DMS114 treated with DMSO at 0.1 percent for 48 hours (cell line): Measurements from ENCODE around the gene PHACTR2.
"Not testable (repeated sequence)": the region's sequence is repeated elsewhere in the genome, so short reads cannot be mapped to it uniquely, and the experiment has no call there.

Experiments used
- DNase-seq: peaks from one replicate; lab custom pipeline; 2025; ENCODE audit not compliant: unreplicated experiment; lab: John Stamatoyannopoulos, UW

The PHACTR2 gene

DNA sequence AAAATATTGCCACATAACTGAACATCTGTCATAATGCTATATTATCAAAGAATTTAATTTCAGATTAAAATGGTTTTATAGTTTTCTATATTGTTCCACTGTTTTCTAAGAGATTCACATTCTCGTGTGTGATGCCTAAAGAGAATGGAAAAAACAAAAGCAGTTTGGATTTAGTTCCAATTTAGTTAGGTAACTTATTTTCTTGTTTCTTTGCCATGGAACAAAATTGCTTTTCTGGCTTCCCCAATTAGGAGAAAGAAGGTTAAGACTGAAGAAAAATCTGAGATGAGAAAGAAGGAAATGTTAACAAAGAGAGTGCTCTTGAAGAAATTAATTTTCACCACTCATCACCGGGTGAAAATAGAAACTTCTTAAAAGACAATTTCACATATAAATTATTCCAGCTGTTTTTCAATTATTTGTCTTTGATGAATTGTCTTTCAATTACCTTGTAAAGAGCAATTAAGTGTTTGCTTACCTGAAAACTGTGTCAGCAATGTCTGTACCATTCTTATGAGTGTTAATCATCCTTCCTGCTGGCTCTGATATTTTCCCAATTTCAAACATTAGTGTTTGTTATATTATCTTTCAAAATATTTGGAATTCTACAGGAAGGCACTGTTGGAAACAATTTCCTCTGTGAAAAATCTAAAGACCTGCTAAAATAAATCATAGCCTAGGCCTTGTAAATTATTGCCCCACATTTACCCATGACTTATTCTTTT, 19.5 kb downstream of the PHACTR2 start:
- no peak for DNase-seq

- DNase-seq: no peak
These were observed 20.6 kb downstream of the PHACTR2 start for GRCh38 chr6:143698329-143698728.

- no peak for DNase-seq
These were observed 21.1 kb downstream of the PHACTR2 start for GRCh38 chr6:143698759-143699429.

GRCh38 chr6:143699430-143699825, 21.7 kb downstream of the PHACTR2 start:
- no peak for DNase-seq

DNA sequence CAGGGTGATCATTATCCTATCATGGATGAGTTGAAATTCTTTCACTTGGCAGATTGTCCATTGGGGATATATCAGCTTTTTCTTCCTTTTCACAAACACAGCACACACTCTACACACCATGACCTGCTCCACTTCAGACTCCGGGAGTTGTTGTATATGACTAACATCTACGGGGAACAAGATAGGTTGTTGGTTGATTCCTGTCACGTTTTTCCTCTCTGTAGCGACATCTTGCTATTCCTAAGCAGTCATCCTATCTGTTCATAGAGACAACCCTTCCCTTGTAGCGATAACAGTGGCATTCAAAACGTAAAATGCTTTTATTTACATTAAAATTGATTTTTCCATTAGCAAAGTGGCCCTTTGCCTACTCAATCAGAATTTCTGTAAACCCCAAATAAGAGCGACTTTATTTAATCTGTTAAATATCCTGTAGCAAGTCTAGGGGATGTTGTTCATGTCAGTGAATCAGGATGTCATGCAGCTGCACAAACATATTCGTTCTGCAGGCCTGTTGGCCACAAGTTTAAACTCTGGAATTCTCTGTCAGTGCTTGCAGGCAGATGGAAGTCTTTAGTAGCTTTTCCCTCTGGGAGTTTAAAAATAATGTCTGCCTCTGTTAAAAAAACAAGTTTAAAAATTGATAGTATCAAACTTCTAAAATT, 23.1 kb downstream of the PHACTR2 start:
- DNase-seq: no peak

- no peak for DNase-seq
These were observed 23.8 kb downstream of the PHACTR2 start for GRCh38 chr6:143701349-143702234.

- no peak for DNase-seq
These were observed 27.8 kb downstream of the PHACTR2 start for GRCh38 chr6:143705569-143705968.

- DNase-seq: no peak
These were observed 29.9 kb downstream of the PHACTR2 start for GRCh38 chr6:143707697-143708096.

GRCh38 chr6:143708889-143709288, 31.1 kb downstream of the PHACTR2 start:
- no peak for DNase-seq

GRCh38 chr6:143711714-143712113, 33.9 kb downstream of the PHACTR2 start:
- no peak for DNase-seq

GRCh38 chr6:143718472-143718871, 40.7 kb downstream of the PHACTR2 start:
- no peak for DNase-seq

- no peak for DNase-seq
These were observed 43.9 kb downstream of the PHACTR2 start for GRCh38 chr6:143721642-143722041.

GRCh38 chr6:143724876-143725275, 47.1 kb downstream of the PHACTR2 start:
- no peak for DNase-seq

GRCh38 chr6:143726015-143726647, 48.4 kb downstream of the PHACTR2 start:
- DNase-seq: no peak

- no peak for DNase-seq
These were observed 49.3 kb downstream of the PHACTR2 start for GRCh38 chr6:143727035-143727434.

GRCh38 chr6:143731789-143732188, 54.0 kb downstream of the PHACTR2 start:
- no peak for DNase-seq

DNA sequence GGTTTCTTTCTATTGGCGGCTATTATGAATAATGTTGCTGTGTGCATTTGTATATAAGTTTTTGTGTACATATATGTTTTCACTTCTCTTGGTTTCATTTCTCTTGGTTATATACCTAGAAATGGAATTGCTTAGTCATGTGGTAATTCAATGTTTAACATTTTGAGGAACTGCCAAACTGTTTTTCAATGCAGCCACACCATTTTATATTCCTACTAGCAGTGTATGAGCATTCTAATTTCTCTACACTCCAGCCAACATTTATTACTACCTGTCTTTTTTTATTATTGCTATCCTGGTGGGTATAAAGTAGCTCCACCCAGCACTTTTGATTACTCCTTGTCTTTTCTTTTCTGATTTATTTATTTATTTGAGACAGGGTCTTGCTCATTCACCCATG, 54.8 kb downstream of the PHACTR2 start:
- no peak for DNase-seq

GRCh38 chr6:143733510-143733909, 55.7 kb downstream of the PHACTR2 start:
- DNase-seq: no peak

- DNase-seq: no peak
These were observed 56.9 kb downstream of the PHACTR2 start for GRCh38 chr6:143734641-143735063.

DNA sequence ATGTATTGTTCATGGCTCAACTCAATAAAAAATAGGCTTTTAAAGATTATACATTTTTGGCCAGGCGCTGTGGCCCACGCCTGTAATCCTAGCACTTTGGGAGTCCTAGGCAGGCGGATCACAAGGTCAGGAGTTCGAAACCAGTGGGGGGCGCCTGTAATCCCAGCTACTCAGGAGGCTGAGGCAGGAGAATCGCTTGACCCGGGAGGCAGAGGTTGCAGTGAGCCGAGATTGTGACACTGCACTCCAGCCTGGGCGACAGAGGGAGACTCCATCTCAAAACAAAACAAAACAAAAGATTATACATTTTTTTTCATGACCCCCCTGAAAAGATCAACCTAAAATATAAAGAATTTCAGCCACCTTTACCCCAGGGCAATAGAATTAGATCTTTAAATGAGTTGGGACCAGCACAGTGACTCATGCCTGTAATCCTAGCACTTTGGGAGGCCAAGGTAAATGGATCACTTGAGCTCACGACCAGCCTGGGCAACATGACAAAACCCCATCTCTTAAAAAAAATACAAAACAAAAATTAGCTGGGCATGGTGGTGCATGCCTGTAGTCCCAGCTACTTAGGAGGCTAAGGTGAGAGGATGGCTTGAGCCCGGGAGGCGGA, 60.4 kb downstream of the PHACTR2 start:
- not testable (repeated sequence) for DNase-seq
